ENCODE results near the gene FIGLA.

FIGLA gene

GRCh38 chr2:70795164-70795995 lies 4.9 kb upstream of the FIGLA start:
- Histone ChIP-seq H3F3A (ENCODE audit: low read depth) (no peaks in the 10 kb centered on the region), H3K9ac (ENCODE audit: low read depth, low read length, poor library complexity, severe bottlenecking) (no peak overlapping the region), H3K4me3 (ENCODE audit: low read length, poor library complexity, severe bottlenecking) (no peak overlapping the region), H3K4me1 (ENCODE audit: insufficient read depth, low read length, poor library complexity, severe bottlenecking) (no peaks in the 10 kb centered on the region), H3K9me2 (replicated peaks; ENCODE audit: low read depth, low read length) (no peaks in the 10 kb centered on the region), H3K79me2 (ENCODE audit: insufficient read depth, low read length) (no peaks in the 10 kb centered on the region), H3K9me3 (ENCODE audit: insufficient read depth, low read depth, low read length) (no peaks in the 10 kb centered on the region), H3K4me2 (ENCODE audit: low read depth, low read length, poor library complexity, severe bottlenecking) (no peak overlapping the region), H3K36me3 (ENCODE audit: insufficient read depth, low read length) (no peaks in the 10 kb centered on the region), H4K20me1 (ENCODE audit: insufficient read depth, low read length, poor library complexity, severe bottlenecking) (no peaks in the 10 kb centered on the region), H3K27me3 (ENCODE audit: insufficient read depth, low read length, poor library complexity, severe bottlenecking) (no peaks in the 10 kb centered on the region), H2AFZ (ENCODE audit: low read length) (0 out of 2 replicates have a peak overlapping the region, but pooled peaks have one; percentile 1)
- no peak for TF ChIP-seq CTCF (conservative IDR thresholded peaks at IDR 0.05; ENCODE audit: low read length)
- TF ChIP-seq EZH2phosphoT487 (IDR thresholded peaks at IDR 0.05; ENCODE audit: borderline replicate concordance): no peak

DNA sequence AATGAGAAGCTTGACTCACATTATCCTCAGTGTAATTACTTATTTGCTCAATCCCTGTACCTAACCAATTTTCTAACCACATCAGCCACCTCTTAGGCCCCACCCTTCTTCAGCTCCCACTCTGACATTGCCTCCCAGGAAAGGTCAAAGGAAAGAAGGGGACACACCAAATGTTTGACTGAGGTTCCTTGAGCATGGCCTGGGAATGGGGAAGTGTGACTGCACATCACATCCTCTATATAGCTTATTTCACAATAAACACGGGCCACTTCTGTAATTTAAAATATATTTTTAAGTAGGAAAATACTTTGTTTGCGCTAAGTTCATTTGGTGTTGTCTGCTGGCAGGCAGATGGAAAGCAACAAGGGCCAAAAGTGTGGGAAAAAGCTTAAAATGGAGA lies 3.0 kb upstream of the FIGLA start:
- TF ChIP-seq EZH2phosphoT487 (IDR thresholded peaks at IDR 0.05; ENCODE audit: borderline replicate concordance): no peak
- TF ChIP-seq CTCF (conservative IDR thresholded peaks at IDR 0.05; ENCODE audit: low read length): no peak
- no peaks in the 10 kb centered on the region for H3F3A ChIP-seq (ENCODE audit: low read depth)
- no peaks in the 10 kb centered on the region for H3K4me1 ChIP-seq (ENCODE audit: insufficient read depth, low read length, poor library complexity, severe bottlenecking)
- H3K9me2 ChIP-seq (replicated peaks; ENCODE audit: low read depth, low read length): no peaks in the 10 kb centered on the region
- no peak overlapping the region for H3K4me2 ChIP-seq (ENCODE audit: low read depth, low read length, poor library complexity, severe bottlenecking)
- no peak overlapping the region for H2AFZ ChIP-seq (ENCODE audit: low read length)
- no peaks in the 10 kb centered on the region for H4K20me1 ChIP-seq (ENCODE audit: insufficient read depth, low read length, poor library complexity, severe bottlenecking)
- no peaks in the 10 kb centered on the region for H3K79me2 ChIP-seq (ENCODE audit: insufficient read depth, low read length)
- H3K36me3 ChIP-seq (ENCODE audit: insufficient read depth, low read length): no peaks in the 10 kb centered on the region
- no peak overlapping the region for H3K4me3 ChIP-seq (ENCODE audit: low read length, poor library complexity, severe bottlenecking)
- no peaks in the 10 kb centered on the region for H3K27me3 ChIP-seq (ENCODE audit: insufficient read depth, low read length, poor library complexity, severe bottlenecking)
- no peak overlapping the region for H3K9ac ChIP-seq (ENCODE audit: low read depth, low read length, poor library complexity, severe bottlenecking)
- no peaks in the 10 kb centered on the region for H3K9me3 ChIP-seq (ENCODE audit: insufficient read depth, low read depth, low read length)

- Histone ChIP-seq H3K9me2 (replicated peaks; ENCODE audit: low read depth, low read length) (no peaks in the 10 kb centered on the region), H3K9ac (ENCODE audit: low read depth, low read length, poor library complexity, severe bottlenecking) (peak overlapping the region; percentile 37), H2AFZ (ENCODE audit: low read length) (peak overlapping the region; percentile 92), H4K20me1 (ENCODE audit: insufficient read depth, low read length, poor library complexity, severe bottlenecking) (no peaks in the 10 kb centered on the region), H3K9me3 (ENCODE audit: insufficient read depth, low read depth, low read length) (no peaks in the 10 kb centered on the region), H3K4me1 (ENCODE audit: insufficient read depth, low read length, poor library complexity, severe bottlenecking) (no peaks in the 10 kb centered on the region), H3K4me2 (ENCODE audit: low read depth, low read length, poor library complexity, severe bottlenecking) (peak overlapping the region; percentile 48), H3F3A (ENCODE audit: low read depth) (no peaks in the 10 kb centered on the region), H3K79me2 (ENCODE audit: insufficient read depth, low read length) (no peaks in the 10 kb centered on the region), H3K4me3 (ENCODE audit: low read length, poor library complexity, severe bottlenecking) (peak overlapping the region; percentile 28), H3K27me3 (ENCODE audit: insufficient read depth, low read length, poor library complexity, severe bottlenecking) (no peaks in the 10 kb centered on the region), H3K36me3 (ENCODE audit: insufficient read depth, low read length) (no peaks in the 10 kb centered on the region)
- TF ChIP-seq EZH2phosphoT487 (IDR thresholded peaks at IDR 0.05; ENCODE audit: borderline replicate concordance) (no peak), CTCF (conservative IDR thresholded peaks at IDR 0.05; ENCODE audit: low read length) (peak; percentile 78)
Observed at GRCh38 chr2:70789304-70790135, 923 bp downstream of the FIGLA start.
